ENCODE results near the gene KANK4.

KANK4 gene

GRCh38 chr1:62280150-62280549, 39.1 kb downstream of the KANK4 start:
- Histone ChIP-seq H3K27me3 (ENCODE audit: insufficient read depth, low read length, poor library complexity, severe bottlenecking) (no peaks in the 10 kb centered on the region), H3K36me3 (ENCODE audit: insufficient read depth, low read length) (no peaks in the 10 kb centered on the region), H4K20me1 (ENCODE audit: insufficient read depth, low read length, poor library complexity, severe bottlenecking) (no peaks in the 10 kb centered on the region), H3K4me2 (ENCODE audit: low read depth, low read length, poor library complexity, severe bottlenecking) (no peak overlapping the region), H3K9me3 (ENCODE audit: insufficient read depth, low read depth, low read length) (no peaks in the 10 kb centered on the region), H3F3A (ENCODE audit: low read depth) (no peaks in the 10 kb centered on the region), H3K4me3 (ENCODE audit: low read length, poor library complexity, severe bottlenecking) (no peak overlapping the region), H3K9ac (ENCODE audit: low read depth, low read length, poor library complexity, severe bottlenecking) (no peak overlapping the region), H2AFZ (ENCODE audit: low read length) (no peak overlapping the region), H3K4me1 (ENCODE audit: insufficient read depth, low read length, poor library complexity, severe bottlenecking) (no peaks in the 10 kb centered on the region), H3K79me2 (ENCODE audit: insufficient read depth, low read length) (no peaks in the 10 kb centered on the region), H3K9me2 (replicated peaks; ENCODE audit: low read depth, low read length) (no peaks in the 10 kb centered on the region)
- TF ChIP-seq, protein P1, sequence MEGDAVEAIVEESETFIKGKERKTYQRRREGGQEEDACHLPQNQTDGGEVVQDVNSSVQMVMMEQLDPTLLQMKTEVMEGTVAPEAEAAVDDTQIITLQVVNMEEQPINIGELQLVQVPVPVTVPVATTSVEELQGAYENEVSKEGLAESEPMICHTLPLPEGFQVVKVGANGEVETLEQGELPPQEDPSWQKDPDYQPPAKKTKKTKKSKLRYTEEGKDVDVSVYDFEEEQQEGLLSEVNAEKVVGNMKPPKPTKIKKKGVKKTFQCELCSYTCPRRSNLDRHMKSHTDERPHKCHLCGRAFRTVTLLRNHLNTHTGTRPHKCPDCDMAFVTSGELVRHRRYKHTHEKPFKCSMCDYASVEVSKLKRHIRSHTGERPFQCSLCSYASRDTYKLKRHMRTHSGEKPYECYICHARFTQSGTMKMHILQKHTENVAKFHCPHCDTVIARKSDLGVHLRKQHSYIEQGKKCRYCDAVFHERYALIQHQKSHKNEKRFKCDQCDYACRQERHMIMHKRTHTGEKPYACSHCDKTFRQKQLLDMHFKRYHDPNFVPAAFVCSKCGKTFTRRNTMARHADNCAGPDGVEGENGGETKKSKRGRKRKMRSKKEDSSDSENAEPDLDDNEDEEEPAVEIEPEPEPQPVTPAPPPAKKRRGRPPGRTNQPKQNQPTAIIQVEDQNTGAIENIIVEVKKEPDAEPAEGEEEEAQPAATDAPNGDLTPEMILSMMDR (conservative IDR thresholded peaks at IDR 0.05; ENCODE audit: low read length), result no peak

- no peak overlapping the region for H3K9ac ChIP-seq (ENCODE audit: low read depth, low read length, poor library complexity, severe bottlenecking)
- H4K20me1 ChIP-seq (ENCODE audit: insufficient read depth, low read length, poor library complexity, severe bottlenecking), result no peaks in the 10 kb centered on the region
- H3K4me3 ChIP-seq (ENCODE audit: low read length, poor library complexity, severe bottlenecking), result no peak overlapping the region
- H2AFZ ChIP-seq (ENCODE audit: low read length), result no peak overlapping the region
- no peaks in the 10 kb centered on the region for H3K9me3 ChIP-seq (ENCODE audit: insufficient read depth, low read depth, low read length)
- TF ChIP-seq, protein P1 (conservative IDR thresholded peaks at IDR 0.05; ENCODE audit: low read length), result no peak
- TF ChIP-seq EZH2phosphoT487 (IDR thresholded peaks at IDR 0.05; ENCODE audit: borderline replicate concordance), result no peak
- H3K4me2 ChIP-seq (ENCODE audit: low read depth, low read length, poor library complexity, severe bottlenecking), result no peak overlapping the region
- H3K79me2 ChIP-seq (ENCODE audit: insufficient read depth, low read length), result no peaks in the 10 kb centered on the region
- no peaks in the 10 kb centered on the region for H3K36me3 ChIP-seq (ENCODE audit: insufficient read depth, low read length)
- H3K9me2 ChIP-seq (replicated peaks; ENCODE audit: low read depth, low read length), result no peaks in the 10 kb centered on the region
- no peaks in the 10 kb centered on the region for H3K27me3 ChIP-seq (ENCODE audit: insufficient read depth, low read length, poor library complexity, severe bottlenecking)
- H3F3A ChIP-seq (ENCODE audit: low read depth), result no peaks in the 10 kb centered on the region
- peaks cover 19% of the 10 kb centered on the region for H3K4me1 ChIP-seq (ENCODE audit: insufficient read depth, low read length, poor library complexity, severe bottlenecking)
Measured at GRCh38 chr1:62276791-62277190, 42.4 kb downstream of the KANK4 start.

DNA sequence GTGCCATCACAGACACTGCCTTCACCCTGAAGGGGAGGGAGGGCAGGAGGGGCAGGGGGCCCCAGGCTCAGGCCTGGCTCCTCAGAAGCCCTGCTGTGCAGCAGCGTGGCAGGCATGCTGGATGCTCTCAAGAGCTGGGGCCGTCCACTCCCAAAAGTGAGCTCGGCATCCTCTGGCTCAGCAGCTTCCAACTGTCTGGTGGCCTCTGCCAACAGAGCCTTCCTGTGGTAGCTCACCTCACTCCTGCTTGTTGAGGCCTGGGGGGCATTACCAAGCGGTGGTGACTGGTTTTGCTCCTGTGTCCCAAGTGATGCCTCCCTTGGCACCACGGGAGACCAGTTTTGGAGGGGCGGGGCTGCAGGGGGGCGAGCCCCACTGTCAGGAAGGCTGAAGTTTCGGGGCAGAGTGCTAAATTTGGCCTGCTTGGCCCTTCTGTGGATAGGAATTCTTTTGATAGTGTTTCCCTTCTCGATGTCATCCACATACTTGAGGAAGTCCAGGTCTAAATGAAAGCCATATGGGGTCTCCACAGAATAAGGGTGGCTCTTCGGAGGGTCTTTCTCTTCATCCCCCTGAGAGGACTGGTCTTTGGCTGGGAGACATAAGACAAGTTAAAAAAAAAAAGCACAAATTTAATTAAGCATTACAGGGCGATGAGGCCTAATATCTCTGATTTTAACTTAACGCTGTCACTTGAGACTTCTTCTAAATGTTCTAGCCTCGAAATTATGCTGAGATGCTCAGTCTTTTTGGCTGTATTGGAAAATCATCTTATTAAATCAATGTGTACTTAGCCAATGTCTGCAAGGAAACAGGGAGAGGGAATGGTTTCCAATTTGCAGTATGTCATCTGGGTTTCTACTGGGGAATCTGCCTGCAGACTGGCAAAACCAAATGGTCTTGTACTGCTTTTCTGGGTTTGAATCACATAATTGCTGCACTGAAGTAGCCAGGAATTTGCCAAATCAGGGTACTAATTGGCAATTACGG, 44.4 kb downstream of the KANK4 start:
- Histone ChIP-seq H3K27me3 (ENCODE audit: insufficient read depth, low read length, poor library complexity, severe bottlenecking) (no peaks in the 10 kb centered on the region), H3K36me3 (ENCODE audit: insufficient read depth, low read length) (no peaks in the 10 kb centered on the region), H4K20me1 (ENCODE audit: insufficient read depth, low read length, poor library complexity, severe bottlenecking) (no peaks in the 10 kb centered on the region), H2AFZ (ENCODE audit: low read length) (no peak overlapping the region), H3K9ac (ENCODE audit: low read depth, low read length, poor library complexity, severe bottlenecking) (no peak overlapping the region), H3K9me2 (replicated peaks; ENCODE audit: low read depth, low read length) (no peaks in the 10 kb centered on the region), H3F3A (ENCODE audit: low read depth) (no peaks in the 10 kb centered on the region), H3K9me3 (ENCODE audit: insufficient read depth, low read depth, low read length) (no peaks in the 10 kb centered on the region), H3K4me3 (ENCODE audit: low read length, poor library complexity, severe bottlenecking) (no peak overlapping the region), H3K4me2 (ENCODE audit: low read depth, low read length, poor library complexity, severe bottlenecking) (no peak overlapping the region), H3K79me2 (ENCODE audit: insufficient read depth, low read length) (no peaks in the 10 kb centered on the region), H3K4me1 (ENCODE audit: insufficient read depth, low read length, poor library complexity, severe bottlenecking) (peaks cover 32% of the 10 kb centered on the region)
- no peak for TF ChIP-seq EZH2phosphoT487 (IDR thresholded peaks at IDR 0.05; ENCODE audit: borderline replicate concordance)
- TF ChIP-seq, protein P1 (conservative IDR thresholded peaks at IDR 0.05; ENCODE audit: low read length), result no peak

Data from Loucy (cell line).